GM12878 (cell line): Measurements from ENCODE around the gene VPS16. TPM values are rescaled to one million over a fixed set of nuclear protein-coding genes. Genes with fewer than 3 reads are reported as not detected.
A peak's percentile ranks its signal among the peaks of the same experiment; 100 is the strongest.

Source experiments
- BHLHE40 ChIP-seq, 2 experiments: fragments of 450-650 bp in 1 of 2; IDR thresholded peaks; 2 replicates each; pipeline ENCODE4 v1.6.1; 2011 to 2017; ENCODE audit warnings: low read depth in 2 of 2, borderline replicate concordance in 1 of 2, improper control_type of control experiment in 1 of 2, low read length in 1 of 2, mild to moderate bottlenecking in 1 of 2
- DPF2 ChIP-seq: fragments of 450-650 bp; IDR thresholded peaks from 2 replicates; pipeline ENCODE4 v1.6.1; 2017; ENCODE audit warnings: mild to moderate bottlenecking
- EZH2 ChIP-seq: IDR thresholded peaks from 2 replicates; pipeline ENCODE4 v1.6.1; 2012; ENCODE audit warnings: low read depth, mild to moderate bottlenecking, control low read depth, inconsistent platforms, low read length, borderline replicate concordance; ENCODE audit not compliant: control insufficient read depth
- HCFC1 ChIP-seq: fragments of 150-350 bp; IDR thresholded peaks from 2 replicates; pipeline ENCODE4 v1.6.1; 2014; ENCODE audit warnings: low read length
- NR2F1 ChIP-seq: fragments of 450-650 bp; conservative IDR thresholded peaks from 2 replicates; pipeline ENCODE4 v1.6.1; 2017; ENCODE audit warnings: mild to moderate bottlenecking
- PML ChIP-seq: IDR thresholded peaks from 2 replicates; pipeline ENCODE4 v1.6.1; 2012; ENCODE audit warnings: low read length, inconsistent platforms
- RBBP5 ChIP-seq: fragments of 200-600 bp; sonication (generic); conservative IDR thresholded peaks from 2 replicates; pipeline ENCODE4 v1.6.1; 2016
- REST ChIP-seq: IDR thresholded peaks from 2 replicates; pipeline ENCODE4 v1.6.1; 2012; ENCODE audit warnings: mild to moderate bottlenecking, low read depth, low read length
- SIN3A ChIP-seq: IDR thresholded peaks from 2 replicates; pipeline ENCODE4 v1.6.1; 2012; ENCODE audit warnings: low read depth, low read length, improper control_type of control experiment
- SMAD5 ChIP-seq: IDR thresholded peaks from 2 replicates; pipeline ENCODE4 v1.6.1; 2016; ENCODE audit warnings: antibody characterized with exemption, low read depth
- SREBF2 ChIP-seq: IDR thresholded peaks from 2 replicates; pipeline ENCODE4 v1.6.1; 2012; ENCODE audit warnings: mild to moderate bottlenecking, low read length
- TAF1 ChIP-seq: IDR thresholded peaks from 2 replicates; pipeline ENCODE4 v1.6.1; 2011; ENCODE audit warnings: mild to moderate bottlenecking, low read depth, low read length, borderline replicate concordance
- TCF12 ChIP-seq: IDR thresholded peaks from 2 replicates; pipeline ENCODE4 v1.6.1; 2011; ENCODE audit warnings: low read depth, mild to moderate bottlenecking, low read length
- TCF3 ChIP-seq: IDR thresholded peaks from 2 replicates; pipeline ENCODE4 v1.6.1; 2012; ENCODE audit warnings: low read depth, mild to moderate bottlenecking, low read length, borderline replicate concordance; ENCODE audit not compliant: insufficient read depth
- TCF7 ChIP-seq: IDR thresholded peaks from 2 replicates; pipeline ENCODE4 v1.6.1; 2014; ENCODE audit warnings: antibody characterized with exemption, borderline replicate concordance
- ZNF24 ChIP-seq: fragments of 450-650 bp; IDR thresholded peaks from 2 replicates; pipeline ENCODE4 v1.6.1; 2017; ENCODE audit warnings: antibody characterized with exemption, mild to moderate bottlenecking
- polyA plus RNA-seq, 11 experiments: library from polyadenylated mRNA; depleted of rRNA in 4 of 11; unstranded in 6 of 11; stranded (reverse) in 5 of 11; fragments of >200 nt; fragmentation: Nextera tagmentation in 4 of 11; fragmentation: Illumina TruSeq in 1 of 11; extraction: Ambion mirVana in 4 of 11; extraction: Trizol in 1 of 11; gene quantifications; 1 replicate in 1 of 11; 2 replicates in 10 of 11; pipeline versions ENCODE4 v1.2.1 to v1.2.3, GENCODE V29; 2011 to 2016; ENCODE audit warnings: inconsistent platforms in 2 of 11, missing spikeins in 2 of 11, low read depth in 1 of 11
- total RNA-seq, 4 experiments: library from RNA; depleted of rRNA in 3 of 4; stranded (reverse); fragments of >200 nt in 3 of 4; fragmentation: Illumina TruSeq in 1 of 4; extraction: Trizol in 1 of 4; gene quantifications; 2 replicates each; pipeline versions ENCODE4 v1.2.1 to v1.2.3, GENCODE V29; 2013 to 2021
- TF ChIP-seq, protein P1 (sequence below): fragments of 450-650 bp; IDR thresholded peaks from 2 replicates; pipeline ENCODE4 v1.6.1; 2017; ENCODE audit warnings: antibody characterized with exemption, mild to moderate bottlenecking, moderate library complexity
- TF ChIP-seq, protein P2 (sequence below): IDR thresholded peaks from 2 replicates; pipeline ENCODE4 v1.6.1; 2012; ENCODE audit warnings: low read length, inconsistent platforms
- TF ChIP-seq, protein P3 (sequence below): fragments of 450-650 bp; IDR thresholded peaks from 2 replicates; pipeline ENCODE4 v1.6.1; 2016; ENCODE audit warnings: mild to moderate bottlenecking

The VPS16 gene
- total and polyA plus RNA-seq, 10 of the 15 experiments (the other 5 are each of a cell fraction or from before 2014, with no cell fraction given): 8.4 to 37.5 (median 26.4) TPM

- TF ChIP-seq REST (no peak), EZH2 (no peak), TCF12 (peak; percentile 34; the same call in 1 of the 2 replicates), SMAD5 (peak; percentile 95), TAF1 (peak; percentile 80), BHLHE40 (IDR thresholded peaks at IDR 0.05; ENCODE audit: borderline replicate concordance in 1 of 2, low read depth in 2 of 2, low read length in 1 of 2) (peak; percentile 63 to 84; a peak in 3 of 4 replicates), DPF2 (peak; percentile 72), SREBF2 (peak; percentile 81), ZNF24 (0 out of 2 replicates have a peak, but pooled peaks have one; percentile 22), PML (peak; percentile 77; the same call in 1 of the 2 replicates), TCF3 (peak; percentile 64; the same call in 1 of the 2 replicates), TCF7 (no peak), NR2F1 (peak; percentile 60; the same call in 1 of the 2 replicates), SIN3A (no peak), RBBP5 (no peak), HCFC1 (peak; percentile 39; the same call in 1 of the 2 replicates)
- TF ChIP-seq, protein P1, sequence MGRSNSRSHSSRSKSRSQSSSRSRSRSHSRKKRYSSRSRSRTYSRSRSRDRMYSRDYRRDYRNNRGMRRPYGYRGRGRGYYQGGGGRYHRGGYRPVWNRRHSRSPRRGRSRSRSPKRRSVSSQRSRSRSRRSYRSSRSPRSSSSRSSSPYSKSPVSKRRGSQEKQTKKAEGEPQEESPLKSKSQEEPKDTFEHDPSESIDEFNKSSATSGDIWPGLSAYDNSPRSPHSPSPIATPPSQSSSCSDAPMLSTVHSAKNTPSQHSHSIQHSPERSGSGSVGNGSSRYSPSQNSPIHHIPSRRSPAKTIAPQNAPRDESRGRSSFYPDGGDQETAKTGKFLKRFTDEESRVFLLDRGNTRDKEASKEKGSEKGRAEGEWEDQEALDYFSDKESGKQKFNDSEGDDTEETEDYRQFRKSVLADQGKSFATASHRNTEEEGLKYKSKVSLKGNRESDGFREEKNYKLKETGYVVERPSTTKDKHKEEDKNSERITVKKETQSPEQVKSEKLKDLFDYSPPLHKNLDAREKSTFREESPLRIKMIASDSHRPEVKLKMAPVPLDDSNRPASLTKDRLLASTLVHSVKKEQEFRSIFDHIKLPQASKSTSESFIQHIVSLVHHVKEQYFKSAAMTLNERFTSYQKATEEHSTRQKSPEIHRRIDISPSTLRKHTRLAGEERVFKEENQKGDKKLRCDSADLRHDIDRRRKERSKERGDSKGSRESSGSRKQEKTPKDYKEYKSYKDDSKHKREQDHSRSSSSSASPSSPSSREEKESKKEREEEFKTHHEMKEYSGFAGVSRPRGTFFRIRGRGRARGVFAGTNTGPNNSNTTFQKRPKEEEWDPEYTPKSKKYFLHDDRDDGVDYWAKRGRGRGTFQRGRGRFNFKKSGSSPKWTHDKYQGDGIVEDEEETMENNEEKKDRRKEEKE: 0 out of 2 replicates have a peak, but pooled peaks have one; percentile 10
- TF ChIP-seq, protein P2, sequence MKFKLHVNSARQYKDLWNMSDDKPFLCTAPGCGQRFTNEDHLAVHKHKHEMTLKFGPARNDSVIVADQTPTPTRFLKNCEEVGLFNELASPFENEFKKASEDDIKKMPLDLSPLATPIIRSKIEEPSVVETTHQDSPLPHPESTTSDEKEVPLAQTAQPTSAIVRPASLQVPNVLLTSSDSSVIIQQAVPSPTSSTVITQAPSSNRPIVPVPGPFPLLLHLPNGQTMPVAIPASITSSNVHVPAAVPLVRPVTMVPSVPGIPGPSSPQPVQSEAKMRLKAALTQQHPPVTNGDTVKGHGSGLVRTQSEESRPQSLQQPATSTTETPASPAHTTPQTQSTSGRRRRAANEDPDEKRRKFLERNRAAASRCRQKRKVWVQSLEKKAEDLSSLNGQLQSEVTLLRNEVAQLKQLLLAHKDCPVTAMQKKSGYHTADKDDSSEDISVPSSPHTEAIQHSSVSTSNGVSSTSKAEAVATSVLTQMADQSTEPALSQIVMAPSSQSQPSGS: no peak
- TF ChIP-seq, protein P3, sequence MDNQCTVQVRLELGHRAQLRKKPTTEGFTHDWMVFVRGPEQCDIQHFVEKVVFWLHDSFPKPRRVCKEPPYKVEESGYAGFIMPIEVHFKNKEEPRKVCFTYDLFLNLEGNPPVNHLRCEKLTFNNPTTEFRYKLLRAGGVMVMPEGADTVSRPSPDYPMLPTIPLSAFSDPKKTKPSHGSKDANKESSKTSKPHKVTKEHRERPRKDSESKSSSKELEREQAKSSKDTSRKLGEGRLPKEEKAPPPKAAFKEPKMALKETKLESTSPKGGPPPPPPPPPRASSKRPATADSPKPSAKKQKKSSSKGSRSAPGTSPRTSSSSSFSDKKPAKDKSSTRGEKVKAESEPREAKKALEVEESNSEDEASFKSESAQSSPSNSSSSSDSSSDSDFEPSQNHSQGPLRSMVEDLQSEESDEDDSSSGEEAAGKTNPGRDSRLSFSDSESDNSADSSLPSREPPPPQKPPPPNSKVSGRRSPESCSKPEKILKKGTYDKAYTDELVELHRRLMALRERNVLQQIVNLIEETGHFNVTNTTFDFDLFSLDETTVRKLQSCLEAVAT: peak; percentile 15; the same call in 1 of the 2 replicates
Observed at GRCh38 chr20:2873010-2873746, 32.6 kb downstream of the VPS16 start, which contains the start of gene PTPRA (continued).
